Measurements from ENCODE around the gene MYCT1.
"Not testable (repeated sequence)": the region's sequence is repeated elsewhere in the genome, so short reads cannot be mapped to it uniquely, and the experiment has no call there.

MYCT1 gene, protein sequence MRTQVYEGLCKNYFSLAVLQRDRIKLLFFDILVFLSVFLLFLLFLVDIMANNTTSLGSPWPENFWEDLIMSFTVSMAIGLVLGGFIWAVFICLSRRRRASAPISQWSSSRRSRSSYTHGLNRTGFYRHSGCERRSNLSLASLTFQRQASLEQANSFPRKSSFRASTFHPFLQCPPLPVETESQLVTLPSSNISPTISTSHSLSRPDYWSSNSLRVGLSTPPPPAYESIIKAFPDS

DNA sequence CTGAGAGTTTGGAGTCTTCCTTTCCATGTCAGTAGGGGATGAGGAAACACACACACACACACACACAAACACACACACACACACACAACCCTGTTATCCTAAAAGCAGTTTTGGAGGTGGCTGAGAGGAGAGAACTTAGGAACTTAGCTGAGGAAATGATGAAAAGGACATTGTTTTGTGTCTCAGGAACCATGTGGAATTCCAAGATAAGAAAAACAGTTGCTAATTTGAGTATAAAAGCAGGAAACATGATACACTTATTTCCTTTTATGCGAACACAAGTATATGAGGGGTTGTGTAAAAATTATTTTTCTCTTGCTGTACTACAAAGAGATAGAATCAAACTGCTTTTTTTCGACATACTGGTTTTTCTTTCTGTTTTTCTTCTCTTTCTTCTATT is at the start of gene MYCT1:
Gene MYCT1 (plus strand): TSS at position 264 of the 400 bp plus-strand sequence. CDS start 6 bp downstream, at position 270.
- no peak for DNase-seq (ENCODE audit: low spot score)

DNA sequence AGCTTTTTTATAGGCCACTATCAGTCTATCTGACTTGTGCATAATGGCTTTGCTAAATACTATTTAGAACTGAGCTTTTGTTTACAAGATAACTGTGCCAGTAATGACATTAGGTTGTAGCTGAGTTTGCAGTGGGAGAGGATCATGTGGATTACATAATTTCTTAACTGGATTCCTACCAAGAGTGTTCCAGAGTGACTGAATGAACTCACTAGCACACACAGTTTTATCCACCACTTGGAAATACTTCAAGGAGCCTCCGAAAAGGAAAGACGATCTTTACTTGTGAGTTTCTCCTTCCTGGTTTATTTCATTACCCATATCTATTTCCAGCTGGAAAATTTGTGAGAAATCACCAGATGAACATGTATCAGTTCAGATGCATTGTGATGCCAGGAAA is 49.6 kb upstream of the MYCT1 start:
- DNase-seq (ENCODE audit: low spot score) = no peak

DNA sequence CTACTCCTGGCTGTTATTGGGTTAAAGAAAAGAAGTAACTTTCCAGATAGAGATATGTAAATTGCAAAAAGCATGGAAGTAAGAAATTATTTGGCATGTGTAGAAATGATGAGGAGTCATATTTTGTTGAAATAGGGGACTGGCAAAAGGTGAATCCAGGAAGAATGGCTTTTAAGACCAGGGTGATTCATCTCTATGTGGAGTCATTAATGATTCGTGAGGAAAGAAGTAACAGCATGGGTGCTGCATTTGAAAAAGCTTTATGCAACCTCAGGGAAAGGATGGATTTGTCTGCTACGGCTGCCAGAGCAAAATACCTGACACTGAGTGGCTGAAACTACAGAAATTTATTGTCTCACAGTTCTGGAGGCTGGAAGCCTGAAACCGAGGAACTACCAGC is 45.7 kb upstream of the MYCT1 start:
- no peak for DNase-seq (ENCODE audit: low spot score)

DNA sequence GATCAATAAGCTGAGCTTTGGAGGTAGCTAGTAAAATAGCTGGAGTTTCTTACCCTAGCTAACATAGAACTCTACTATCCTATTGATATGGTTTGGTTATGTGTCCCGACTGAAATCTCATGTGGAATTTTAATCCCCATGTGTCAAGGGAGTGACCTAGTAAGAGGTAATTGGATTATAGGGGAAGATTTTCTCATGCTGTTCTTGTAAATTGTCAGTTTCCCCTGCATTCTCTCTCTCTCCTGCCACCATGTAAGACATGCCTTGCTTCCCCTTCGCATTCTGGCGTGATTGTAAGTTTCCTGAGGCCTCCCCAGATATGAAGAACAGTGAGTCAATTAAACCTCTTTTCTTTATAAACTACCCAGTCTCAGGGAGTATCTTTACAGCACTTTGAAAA is 35.9 kb upstream of the MYCT1 start:
- DNase-seq (ENCODE audit: low spot score) = no peak

DNA sequence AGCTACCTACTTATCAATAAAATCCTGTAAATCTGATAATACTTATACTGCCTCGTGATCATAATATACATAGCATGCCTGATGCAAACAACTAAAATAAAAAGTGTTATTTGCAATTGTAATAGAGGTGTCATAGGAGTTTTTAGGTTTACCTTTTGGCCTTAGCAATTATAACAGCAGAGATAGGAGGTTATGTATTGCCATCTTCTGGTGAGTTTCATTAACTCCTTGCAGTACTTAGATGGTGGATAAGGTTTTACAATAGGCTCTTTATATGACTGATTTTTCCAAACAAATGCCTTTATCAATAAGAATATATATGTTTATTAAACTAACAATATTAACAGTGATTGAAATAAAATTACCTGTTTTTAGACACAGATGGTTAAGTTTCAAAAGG is 27.8 kb upstream of the MYCT1 start:
- no peak for DNase-seq (ENCODE audit: low spot score)

DNA sequence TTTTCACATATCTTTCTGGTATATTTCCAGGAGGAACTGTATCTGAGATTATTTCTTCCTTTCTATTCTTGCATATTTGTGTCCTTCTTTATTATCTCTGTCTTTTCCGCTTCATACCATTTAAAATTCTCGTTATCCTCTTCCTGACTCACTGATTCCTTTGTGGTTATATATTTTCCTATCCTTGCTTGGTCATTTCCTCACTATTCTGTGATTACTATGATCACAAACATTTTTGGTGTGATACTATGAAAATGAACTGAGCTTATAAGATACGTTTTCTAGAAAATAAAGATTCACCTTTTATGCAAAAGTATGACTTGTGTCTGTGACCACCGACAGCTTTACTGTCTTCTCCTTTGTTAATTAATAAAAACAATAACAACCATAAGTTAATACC is 26.5 kb upstream of the MYCT1 start:
- no peak for DNase-seq (ENCODE audit: low spot score)

DNA sequence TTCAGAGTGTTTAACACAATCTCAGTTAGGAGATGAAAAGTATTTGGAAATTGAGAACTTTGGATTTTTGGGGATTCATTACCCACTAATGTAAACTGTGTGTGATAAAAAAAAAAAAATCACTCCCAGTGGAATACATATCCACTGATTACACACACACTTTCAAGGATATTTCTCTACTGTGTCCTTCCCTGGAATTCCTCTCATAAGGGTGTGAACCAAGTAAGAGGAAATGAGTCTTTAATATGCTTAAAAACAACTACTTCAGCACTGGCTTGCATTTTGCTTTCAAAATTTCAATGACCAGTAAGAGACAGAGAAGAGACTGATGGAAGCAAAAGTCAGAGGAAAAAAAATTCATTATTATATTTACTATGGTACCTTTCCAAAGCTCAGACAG is 24.5 kb upstream of the MYCT1 start:
- no peak for DNase-seq (ENCODE audit: low spot score)

DNA sequence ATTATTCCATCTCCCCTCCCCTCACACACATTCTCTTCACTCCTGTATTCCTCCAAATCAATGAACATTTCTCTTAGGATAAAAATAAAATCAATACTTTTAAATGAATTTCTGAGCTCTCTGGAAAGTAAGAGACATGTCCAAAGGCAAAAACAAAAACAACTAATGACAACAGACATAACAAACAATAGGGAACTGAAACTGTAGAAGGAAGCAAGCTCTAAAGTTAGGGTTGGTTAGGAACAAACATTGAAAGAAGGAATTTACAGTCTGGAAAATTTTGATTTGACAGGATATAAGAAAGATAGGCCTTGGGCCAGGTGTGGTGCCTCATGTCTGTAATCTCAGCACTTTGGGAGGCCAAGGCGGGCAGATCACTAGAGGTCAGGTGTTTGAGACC is 17.5 kb upstream of the MYCT1 start:
- no peak for DNase-seq (ENCODE audit: low spot score)

DNA sequence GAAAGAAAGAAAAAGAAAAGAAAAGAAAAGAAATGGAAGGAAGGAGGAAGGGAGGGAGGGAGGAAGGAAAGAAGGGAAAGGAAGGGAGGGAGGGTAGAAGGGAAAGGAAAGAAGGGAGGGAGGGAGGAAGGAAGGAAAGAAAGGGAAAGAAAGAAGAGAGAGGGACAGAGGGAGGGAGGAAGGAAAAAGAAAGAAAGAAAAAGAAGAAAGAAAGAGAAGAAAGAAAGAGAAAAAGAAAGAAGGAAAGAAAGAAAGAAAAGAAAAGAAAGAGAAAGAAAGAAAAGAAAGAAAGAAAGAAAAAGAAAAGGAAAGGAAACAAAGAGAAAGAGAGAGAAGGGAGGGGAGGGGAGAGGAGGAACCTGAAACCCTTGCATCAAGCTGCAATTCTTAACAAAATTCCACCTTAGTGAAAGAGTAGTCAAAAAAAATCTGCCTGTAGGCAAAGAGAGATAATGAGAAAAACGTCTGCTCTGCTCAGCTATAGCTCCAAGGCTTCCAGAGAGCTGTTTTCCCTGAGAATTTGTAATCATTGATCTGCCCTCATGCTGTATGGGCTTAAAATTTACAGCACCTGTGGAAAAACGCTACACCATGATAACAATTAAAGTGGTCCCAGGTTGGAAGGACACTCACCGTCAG is 16.7 kb upstream of the MYCT1 start:
- DNase-seq (ENCODE audit: low spot score) = no peak

DNA sequence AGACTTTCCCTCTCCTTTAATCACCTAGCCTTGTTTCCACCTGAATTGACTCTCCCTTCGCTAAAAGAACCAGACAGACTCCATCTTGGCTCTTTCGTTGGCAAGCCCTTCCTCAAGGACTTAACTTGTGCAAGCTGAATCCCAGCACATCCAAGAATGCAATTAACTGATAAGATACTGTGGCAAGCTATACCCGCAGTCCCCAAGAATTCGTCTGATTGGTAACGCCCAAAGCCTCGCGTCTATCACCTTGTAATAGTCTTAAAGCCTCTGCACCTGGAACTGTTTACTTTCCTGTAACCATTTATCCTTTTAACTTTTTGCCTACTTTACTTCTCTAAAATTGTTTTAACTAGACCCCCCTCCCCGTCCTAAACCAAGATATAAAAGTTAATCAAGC is 15.6 kb upstream of the MYCT1 start:
- DNase-seq (ENCODE audit: low spot score) = no peak

DNA sequence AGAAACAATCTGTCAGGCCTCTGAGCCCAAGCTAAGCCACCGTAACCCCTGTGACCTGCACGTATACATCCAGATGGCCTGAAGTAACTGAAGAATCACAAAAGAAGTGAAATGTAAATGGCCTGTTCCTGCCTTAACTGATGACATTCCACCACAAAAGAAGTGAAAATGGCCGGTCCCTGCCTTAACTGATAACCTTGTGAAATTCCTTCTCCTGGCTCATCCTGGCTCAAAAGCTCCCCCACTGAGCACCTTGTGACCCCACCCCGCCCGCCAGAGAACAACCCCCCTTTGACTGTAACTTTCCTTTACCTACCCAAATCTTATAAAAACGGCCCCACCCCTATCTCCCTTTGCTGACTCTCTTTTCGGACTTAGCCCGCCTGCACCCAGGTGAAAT is 14.8 kb upstream of the MYCT1 start:
- not testable (repeated sequence) for DNase-seq (ENCODE audit: low spot score)

DNA sequence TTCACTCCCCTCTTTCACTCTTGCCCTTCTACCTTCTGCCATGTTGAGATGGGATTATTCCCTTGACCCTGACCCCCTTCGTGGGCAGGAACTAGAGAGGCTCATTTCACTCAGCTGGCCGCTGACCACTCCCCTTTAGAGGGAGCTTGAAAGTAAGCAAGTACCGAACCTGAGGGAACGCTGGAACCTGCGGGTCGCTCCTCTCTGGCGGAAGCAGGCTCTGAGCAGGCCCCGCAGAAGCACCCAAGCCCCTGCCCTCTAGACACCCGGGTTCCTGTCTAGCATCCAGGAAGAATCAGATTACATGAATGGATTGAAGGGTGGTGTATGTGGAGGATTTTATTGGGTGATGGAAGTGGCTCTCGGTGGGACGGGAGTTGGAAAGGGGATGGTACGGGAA is 11.9 kb upstream of the MYCT1 start:
- DNase-seq (ENCODE audit: low spot score) = no peak

DNA sequence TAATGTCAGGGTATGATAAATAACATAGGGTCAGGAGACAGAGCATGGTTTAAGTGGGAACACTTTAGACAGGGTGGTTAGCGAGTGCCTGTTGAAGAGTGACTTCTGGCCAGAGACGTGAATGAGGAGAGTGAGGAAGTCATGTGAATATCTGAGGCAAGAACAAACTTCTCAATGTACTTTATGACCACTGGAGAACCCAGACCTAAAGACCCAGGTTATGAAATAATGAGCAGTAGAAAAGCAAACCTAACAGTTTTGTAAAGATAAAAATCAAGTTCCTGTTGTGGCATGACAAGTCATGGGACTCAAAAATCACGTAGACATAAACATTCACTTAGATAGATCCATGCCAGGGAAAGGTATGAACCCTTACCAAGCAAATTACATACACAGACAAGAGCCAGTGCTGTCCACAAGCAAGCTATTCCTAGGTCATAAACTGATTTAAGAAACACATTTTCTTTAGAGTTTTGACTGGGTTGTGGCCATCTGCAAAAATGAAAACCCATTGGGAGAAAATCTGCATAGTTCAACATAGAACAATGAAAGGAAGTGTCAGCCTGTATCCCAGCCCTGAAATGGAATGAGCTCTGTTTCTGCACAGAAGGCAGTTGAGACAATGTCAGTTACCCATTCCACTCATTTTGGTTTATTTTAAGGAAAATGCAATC is 2.2 kb upstream of the MYCT1 start:
- DNase-seq (ENCODE audit: low spot score) = no peak

DNA sequence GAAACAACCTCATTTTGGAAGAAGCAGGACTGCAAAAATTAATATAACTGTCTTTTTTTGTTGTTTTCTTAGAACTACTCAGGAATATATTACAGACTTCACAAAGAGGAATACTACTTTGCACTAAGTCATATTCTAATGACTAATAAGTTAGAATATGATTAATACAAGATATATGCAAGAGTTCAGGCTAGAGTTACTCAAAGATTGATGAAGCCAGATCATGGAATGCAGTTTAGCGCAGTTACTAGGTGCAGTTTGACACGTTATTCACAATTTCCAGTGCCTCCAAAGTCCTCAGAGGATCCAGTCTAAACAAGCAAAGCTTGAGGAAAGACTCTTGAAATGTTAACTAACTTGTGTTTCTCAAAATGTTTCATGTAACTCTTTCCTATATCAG is 1.2 kb upstream of the MYCT1 start:
- DNase-seq (ENCODE audit: low spot score) = no peak

DNA sequence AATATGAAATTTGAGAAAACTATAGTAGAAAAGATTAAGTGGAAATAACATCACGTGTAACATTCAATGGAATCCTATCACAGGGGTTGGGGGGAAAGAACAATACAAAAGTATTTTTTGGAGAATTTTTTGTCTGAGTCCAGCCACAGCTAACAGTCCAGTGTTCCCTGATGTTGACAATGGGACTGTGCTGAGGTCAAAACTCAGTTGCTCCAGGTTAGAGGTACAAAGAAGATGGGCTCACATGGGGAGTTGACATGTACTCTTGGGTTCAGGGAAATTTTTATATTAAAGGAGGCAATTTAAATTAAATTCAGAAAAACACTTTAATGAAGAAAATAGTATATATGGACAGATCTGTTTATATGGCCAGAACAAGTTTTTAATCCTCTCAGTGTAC is 995 bp downstream of the MYCT1 start:
- no peak for DNase-seq (ENCODE audit: low spot score)

DNA sequence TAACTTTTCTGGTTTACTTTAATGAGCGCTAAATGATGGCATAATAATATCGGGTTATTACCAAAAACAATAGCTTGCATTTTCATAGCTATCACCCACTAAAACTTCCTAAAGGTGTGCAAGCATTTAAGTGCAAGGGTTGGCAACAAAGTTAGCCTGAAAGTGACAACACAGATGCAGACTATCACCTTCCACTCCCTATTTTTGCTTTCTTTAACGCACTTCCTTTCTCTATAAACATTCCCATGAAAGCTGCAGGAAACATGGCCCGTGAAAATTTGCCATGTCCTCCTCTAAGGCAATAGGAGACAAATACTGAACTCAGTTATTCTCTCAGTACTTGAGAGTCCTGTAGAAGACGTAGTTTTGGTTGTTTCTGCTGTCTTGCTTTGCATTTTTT is 2.7 kb downstream of the MYCT1 start:
- no peak for DNase-seq (ENCODE audit: low spot score)

DNA sequence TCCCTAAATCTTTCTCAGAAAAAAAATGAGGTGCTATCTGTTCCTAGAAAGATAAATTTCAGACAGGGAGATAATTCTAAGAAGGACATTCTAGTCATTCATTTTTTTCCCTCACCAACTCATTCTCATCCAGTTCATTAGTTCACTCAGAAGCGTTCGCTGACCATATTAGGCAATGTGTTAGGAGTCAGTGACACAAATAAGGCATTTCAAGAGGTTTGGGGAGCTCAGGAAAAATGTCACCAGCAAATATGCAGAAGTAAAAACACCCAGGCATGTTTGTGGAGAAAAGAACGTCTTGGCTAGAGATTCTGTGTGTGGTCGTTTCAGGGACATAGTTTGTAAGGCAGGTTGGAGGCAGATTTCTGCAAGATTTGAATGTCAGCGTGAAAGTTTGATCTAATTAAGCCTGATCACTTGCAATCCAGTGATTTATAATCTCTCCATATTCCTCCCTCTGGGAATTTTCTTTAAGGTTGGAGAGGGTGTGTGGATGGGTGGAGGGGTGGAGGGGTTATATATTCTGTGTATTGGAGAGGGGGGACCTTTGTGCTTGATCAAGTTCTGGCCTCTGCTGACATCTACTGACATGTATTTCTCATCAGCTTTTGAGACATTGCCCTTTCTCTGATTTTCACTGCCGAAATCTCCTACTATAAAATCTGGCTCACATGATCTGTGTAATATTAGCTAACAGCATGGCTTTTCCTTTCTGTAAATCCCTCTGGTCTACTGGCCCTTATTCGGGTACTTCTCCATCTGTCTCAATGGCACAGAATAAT is 3.6 kb downstream of the MYCT1 start:
- DNase-seq (ENCODE audit: low spot score) = no peak

DNA sequence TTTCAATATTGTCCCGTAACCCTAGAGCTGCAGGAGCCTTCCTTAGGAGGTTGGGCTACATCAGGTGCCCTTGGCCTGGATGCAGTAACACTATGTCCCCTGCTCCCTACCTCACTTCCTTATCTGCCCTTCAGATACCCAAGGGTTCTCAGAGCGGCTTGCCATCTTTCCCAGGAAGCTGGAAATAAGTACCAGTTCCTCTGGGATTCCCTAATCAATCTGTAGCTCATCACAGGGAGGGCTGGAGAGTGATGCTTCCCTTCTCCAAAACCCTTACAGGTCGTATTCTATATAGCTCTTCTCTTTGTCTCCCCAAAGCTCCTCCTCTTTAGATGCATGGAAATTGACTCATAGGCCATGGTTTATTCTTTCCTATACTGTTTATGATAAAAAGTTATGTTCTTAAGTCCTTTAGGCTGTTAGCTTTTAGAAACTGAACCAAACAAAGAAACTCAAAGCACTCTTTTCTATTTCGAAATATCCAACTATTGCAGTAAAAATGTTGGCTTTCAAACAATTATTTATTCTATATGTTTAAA is 4.2 kb downstream of the MYCT1 start:
- DNase-seq (ENCODE audit: low spot score) = no peak

DNA sequence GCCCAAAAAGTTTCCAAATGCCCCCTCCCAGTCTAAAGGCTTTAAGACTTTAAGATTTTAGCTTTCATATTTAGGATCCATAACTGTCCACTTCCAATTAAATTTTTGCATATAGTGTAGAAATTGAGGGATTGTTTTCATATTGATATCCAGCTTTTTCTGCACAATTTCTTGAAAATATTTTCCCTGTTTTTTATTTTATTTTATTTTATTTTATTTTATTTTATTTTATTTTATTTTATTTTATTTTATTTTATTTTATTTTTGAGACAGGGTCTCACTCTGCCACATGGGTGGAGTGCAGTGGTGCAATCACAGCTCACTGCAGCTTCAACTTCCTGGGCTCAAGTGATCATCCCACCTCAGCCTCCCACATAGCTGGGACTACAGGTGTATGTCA is 6.1 kb downstream of the MYCT1 start:
- DNase-seq (ENCODE audit: low spot score) = not testable (repeated sequence)

DNA sequence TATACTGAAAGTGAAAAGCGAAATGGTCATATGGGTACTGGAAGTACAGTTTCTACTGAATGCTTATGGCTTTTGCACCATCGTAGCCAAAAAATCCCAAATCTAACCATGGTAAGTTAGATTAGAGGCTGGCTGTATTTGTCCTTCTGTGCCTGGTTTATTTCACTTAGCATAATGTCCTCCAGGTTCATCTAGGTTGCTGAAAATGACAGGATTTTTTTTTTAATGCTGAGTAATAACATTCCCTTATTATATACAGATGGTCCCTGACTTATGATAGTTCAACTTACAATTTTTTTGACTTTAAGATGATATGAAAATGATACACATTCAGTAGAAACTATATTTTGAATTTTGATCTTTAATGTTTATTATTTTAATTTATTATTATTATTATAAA is 7.6 kb downstream of the MYCT1 start:
- no peak for DNase-seq (ENCODE audit: low spot score)

DNA sequence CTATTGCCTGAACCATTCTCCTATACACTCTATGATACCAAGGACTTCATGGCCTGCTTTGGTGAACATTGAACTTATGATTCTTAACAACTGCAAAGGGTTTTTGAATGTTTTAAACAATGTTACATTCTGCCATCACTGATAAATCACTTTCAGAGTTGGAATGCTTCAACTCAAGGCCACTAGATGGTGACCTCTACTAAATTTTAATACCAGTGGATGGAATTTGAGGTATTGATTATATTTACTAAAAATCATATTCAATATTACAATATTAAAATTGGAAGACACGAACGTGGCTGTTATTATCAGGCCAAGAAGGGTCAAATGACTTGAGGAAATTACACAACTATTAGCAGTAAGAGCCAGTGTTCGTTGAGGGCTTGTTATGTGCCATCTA is 18.6 kb downstream of the MYCT1 start:
- DNase-seq (ENCODE audit: low spot score) = no peak

DNA sequence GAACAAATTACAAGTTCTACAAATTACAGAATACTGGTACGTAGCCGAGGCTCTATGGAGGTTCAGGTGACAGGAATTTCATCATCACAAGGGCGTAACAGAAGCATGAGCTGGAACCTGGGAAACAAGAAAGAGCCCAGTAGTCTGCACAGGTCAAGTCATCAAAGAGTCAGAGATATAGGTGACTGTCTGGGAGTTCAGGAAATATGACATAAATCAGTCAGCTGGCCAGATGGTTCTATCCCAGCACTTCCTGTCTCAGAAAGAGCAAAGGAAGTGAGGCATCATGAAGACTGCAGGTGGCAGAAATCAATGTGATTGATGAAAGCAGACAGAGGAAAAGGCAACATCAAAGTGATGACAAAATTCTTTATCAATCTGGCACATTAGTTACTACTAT is 23.3 kb downstream of the MYCT1 start:
- DNase-seq (ENCODE audit: low spot score) = no peak

DNA sequence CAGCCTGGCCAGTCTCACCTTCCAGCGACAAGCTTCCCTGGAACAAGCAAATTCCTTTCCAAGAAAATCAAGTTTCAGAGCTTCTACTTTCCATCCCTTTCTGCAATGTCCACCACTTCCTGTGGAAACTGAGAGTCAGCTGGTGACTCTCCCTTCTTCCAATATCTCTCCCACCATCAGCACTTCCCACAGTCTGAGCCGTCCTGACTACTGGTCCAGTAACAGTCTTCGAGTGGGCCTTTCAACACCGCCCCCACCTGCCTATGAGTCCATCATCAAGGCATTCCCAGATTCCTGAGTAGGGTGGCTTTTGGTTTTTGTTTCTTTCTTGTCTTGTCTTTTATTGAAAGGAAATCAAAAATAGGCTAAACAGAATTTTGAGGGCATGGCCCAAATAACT is 24.3 kb downstream of the MYCT1 start:
- DNase-seq (ENCODE audit: low spot score) = no peak

Measured in CD4-positive, alpha-beta T cell treated with Interleukin-6 at 100 ng/mL for 8 hours (primary cell).